GM12875 (cell line): ENCODE measurements around the gene AP4M1.

Experiments
- H3K4me3 ChIP-seq: one replicate; pipeline ENCODE4 v1.5.1; 2011; ENCODE audit warnings: low read depth, low read length, control low read depth
- TF ChIP-seq, protein P1 (sequence below): IDR thresholded peaks from 2 replicates; pipeline ENCODE4 v1.5.1; 2011; ENCODE audit warnings: low read depth, mild to moderate bottlenecking, control low read depth, inconsistent platforms, low read length, moderate library complexity, borderline replicate concordance; ENCODE audit not compliant: insufficient read depth

Gene AP4M1

DNA sequence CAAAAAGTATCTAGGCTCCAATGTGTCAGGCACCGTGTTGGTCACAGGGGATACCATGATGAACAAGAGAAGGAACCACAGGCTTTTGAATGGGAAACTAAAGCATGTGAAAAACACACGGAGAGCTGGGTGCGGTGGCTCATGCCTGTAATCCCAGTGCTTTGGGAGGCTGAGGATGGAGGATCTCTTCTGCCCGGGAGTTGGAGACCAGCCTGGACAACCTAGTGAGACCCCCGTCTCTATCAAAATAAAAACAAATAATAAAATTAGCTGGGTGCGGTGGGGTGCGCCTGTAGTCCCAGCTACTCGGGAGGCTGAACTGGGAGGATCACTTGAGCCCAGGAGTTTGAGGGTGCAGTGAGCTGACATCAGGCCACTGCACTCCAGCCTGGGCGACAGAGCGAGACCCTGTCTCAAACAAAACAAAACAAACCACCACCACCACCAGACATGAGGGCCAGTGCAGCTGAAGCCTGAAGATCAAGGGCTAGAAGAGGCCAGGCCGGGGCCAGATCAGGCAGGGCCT, 13.3 kb upstream of the AP4M1 start:
- H3K4me3 ChIP-seq = peak overlapping the region; percentile 97
- TF ChIP-seq, protein P1, sequence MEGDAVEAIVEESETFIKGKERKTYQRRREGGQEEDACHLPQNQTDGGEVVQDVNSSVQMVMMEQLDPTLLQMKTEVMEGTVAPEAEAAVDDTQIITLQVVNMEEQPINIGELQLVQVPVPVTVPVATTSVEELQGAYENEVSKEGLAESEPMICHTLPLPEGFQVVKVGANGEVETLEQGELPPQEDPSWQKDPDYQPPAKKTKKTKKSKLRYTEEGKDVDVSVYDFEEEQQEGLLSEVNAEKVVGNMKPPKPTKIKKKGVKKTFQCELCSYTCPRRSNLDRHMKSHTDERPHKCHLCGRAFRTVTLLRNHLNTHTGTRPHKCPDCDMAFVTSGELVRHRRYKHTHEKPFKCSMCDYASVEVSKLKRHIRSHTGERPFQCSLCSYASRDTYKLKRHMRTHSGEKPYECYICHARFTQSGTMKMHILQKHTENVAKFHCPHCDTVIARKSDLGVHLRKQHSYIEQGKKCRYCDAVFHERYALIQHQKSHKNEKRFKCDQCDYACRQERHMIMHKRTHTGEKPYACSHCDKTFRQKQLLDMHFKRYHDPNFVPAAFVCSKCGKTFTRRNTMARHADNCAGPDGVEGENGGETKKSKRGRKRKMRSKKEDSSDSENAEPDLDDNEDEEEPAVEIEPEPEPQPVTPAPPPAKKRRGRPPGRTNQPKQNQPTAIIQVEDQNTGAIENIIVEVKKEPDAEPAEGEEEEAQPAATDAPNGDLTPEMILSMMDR = no peak

DNA sequence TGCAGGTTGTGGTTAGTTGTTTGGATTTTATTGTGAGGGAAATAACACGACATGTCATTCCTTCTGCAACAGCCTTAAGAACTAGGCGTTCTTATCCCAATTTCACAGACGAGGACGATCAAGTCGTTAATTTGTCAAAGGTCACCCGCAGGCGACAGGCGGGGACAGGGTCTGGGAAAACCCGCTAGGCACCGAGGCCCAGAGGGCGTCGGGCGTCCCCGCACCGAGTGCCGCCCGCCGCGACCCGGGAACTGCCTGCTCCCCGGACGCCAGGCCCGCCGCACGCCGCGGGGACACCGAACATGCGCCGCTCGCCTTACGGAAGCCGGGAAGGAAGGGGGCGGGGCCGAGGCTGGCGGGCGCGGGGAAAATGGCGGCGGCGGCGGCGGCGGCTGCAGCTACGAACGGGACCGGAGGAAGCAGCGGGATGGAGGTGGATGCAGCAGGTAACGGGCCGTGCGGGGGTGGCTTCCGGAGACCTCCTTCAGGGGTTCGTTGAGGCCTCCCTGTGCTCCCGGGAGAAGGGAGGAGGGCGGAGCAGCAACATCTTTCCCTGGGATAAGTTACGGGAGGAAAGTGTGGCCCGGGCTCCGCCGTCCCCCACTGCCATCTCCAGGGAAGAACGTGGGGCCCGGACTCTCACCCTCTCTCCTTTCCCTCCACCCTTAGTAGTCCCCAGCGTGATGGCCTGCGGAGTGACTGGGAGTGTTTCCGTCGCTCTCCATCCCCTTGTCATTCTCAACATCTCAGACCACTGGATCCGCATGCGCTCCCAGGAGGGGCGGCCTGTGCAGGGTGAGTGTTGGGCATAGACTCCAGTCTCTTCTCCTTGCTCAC, 12.6 kb upstream of the AP4M1 start, which contains the start of gene COPS6:
Gene COPS6 (plus strand): TSS at position 349 of the 837 bp plus-strand sequence. CDS start 22 bp downstream, at position 371.
- H3K4me3 ChIP-seq = peak within 1 kb of the TSS; percentile 97
- TF ChIP-seq, protein P1 = no peak

DNA sequence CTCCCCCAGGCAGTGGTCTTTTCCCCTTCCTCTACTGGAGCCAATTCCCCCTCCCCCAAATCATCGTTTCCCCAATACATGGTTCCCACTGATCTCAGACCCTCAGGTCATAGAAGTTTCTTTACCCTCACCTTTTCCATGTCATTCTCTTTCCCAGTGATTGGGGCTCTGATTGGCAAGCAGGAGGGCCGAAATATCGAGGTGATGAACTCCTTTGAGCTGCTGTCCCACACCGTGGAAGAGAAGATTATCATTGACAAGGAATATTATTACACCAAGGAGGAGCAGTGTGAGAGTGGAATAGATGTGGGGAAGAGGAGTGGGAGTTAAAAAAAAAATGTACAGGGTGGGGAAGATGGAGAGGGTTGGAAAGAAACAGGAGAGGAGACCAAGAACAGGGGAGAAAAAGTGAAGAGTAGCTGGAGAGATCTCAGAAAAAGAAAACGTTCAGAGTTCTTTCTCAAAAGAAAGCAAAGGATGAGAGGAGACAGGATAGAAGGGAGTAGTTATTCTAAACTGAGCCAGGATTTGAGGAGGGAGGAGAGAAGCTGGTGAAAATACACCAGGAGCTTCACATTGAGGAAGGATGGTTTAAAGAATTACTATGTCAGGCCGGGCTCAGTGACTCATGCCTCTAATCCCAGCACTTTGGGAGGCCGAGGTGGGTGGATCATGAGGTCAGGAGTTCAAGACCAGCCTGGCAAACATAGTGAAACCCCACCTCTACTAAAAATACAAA, 11.8 kb upstream of the AP4M1 start:
- peak overlapping the region; percentile 97 for H3K4me3 ChIP-seq
- TF ChIP-seq, protein P1 = no peak

DNA sequence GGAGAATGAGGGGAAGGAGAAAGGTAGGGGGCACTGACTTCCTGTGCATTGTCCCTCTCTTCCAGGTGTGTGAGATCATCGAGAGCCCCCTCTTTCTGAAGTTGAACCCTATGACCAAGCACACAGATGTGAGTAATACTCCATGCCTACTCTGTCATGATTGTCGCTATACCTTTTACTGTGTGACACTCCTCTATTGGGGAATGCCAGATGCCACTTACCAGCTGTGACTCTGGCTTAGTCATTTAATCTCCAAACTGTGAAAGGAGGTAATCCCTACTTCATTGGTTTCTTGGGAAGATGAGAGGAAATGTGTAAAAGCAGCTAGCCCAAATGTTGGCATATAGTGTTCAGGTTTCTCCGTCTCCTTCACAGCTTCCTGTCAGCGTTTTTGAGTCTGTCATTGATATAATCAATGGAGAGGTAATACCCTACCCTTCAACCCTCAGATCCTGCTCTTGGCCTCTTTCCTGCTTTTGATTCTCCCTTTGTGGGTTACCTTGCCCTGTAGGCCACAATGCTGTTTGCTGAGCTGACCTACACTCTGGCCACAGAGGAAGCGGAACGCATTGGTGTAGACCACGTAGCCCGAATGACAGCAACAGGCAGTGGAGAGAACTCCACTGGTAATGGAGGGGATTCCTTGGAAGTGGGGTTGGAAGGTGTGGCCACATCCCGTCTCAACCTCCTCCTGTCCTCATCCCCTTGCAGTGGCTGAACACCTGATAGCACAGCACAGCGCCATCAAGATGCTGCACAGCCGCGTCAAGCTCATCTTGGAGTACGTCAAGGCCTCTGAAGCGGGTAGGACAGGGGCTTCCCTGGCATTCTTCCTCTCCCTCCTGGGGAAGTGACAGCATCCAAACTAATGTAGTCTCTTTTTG, 10.7 kb upstream of the AP4M1 start:
- H3K4me3 ChIP-seq = no peak overlapping the region
- TF ChIP-seq, protein P1 = no peak

DNA sequence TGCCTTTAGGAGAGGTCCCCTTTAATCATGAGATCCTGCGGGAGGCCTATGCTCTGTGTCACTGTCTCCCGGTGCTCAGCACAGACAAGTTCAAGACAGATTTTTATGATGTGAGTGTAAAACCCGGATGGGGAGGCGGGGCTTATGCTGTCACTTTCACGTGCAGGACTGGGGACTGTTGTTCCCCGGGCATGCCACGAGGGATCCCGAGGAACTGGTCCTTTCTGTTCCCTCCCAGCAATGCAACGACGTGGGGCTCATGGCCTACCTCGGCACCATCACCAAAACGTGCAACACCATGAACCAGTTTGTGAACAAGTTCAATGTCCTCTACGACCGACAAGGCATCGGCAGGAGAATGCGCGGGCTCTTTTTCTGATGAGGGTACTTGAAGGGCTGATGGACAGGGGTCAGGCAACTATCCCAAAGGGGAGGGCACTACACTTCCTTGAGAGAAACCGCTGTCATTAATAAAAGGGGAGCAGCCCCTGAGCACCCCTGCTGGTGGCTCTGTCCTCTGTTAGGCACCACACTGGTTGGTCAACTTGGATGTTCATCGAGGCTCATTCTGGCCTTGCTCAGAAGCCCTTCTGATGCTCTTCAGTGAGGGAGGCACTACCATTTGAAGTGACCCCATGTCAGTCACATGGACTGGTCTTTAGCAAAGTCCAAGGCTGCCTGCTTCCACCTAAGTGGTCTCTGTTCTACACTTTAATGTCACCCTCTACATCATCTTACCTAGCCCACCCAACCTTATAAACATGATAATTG, 9.8 kb upstream of the AP4M1 start:
- TF ChIP-seq, protein P1 = no peak
- no peak overlapping the region for H3K4me3 ChIP-seq

DNA sequence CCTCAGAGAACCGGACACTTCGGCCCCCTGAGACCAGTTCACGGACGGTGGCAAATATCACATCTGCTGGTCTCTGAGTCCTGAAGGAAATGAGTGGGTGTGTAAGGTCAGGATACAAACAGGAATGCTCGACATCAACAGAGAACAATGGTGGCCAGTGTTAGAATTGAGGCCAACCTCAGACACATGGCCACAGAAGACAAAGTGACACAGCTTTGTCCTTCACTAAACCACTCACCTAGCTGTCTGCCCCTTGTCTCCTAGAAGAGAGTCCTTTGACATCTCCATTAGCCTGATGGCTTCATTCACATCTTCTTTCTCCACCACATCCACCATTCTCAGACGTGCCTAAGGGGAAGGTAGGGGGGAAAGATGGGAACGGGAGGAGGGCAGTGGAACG, 8.4 kb upstream of the AP4M1 start:
- no peak overlapping the region for H3K4me3 ChIP-seq
- TF ChIP-seq, protein P1 = no peak
